HCT116 (cell line): ENCODE results near the gene SCAF1. TPM values are rescaled to one million over a fixed set of nuclear protein-coding genes. Genes with fewer than 3 reads are reported as not detected.

Experiments
- ATAC-seq: fragments of 200-7000 bp; cut with Tn5 transposase; 2 replicates; pipeline ENCODE4 v1.9.1; 2020; ENCODE audit warnings: mild to moderate bottlenecking, moderate library complexity
- BruUV-seq: library from RNA; stranded (reverse); fragments of 400-500 nt; replicated peaks from 2 replicates; lab custom pipeline; 2021; lab: Mats Ljungman, UMichigan
- CTCF ChIA-PET: fragments of 300-600 bp; sonication (Branson Sonifier 250); formaldehyde crosslinking; loops from one replicate; lab custom pipeline; 2021; ENCODE audit warnings: antibody characterized with exemption; lab: Charles Lee
- POLR2A ChIA-PET: fragments of 300-600, 350-600 bp; sonication (Branson Sonifier 250); formaldehyde crosslinking; loops from one replicate; lab custom pipeline; 2021; ENCODE audit warnings: antibody characterized with exemption; lab: Charles Lee
- RAD21 ChIA-PET, 2 experiments: fragments of 300-600 bp; sonication (Branson Sonifier 250); formaldehyde crosslinking; loops; one replicate each; lab custom pipeline; 2023; ENCODE audit warnings: low total read pairs in 2 of 2; ENCODE audit not compliant: uncharacterized antibody in 2 of 2, unreplicated experiment in 2 of 2, low non-redundant PET in 1 of 2; lab: Charles Lee
- DNase-seq: peaks from one replicate; pipeline ENCODE4 v3.0.0-alpha.2; 2010; ENCODE audit warnings: low read depth, low spot score
- H2AFZ ChIP-seq: fragments of 200-600 bp; shearing (Covaris generic), sonication (generic); 2 replicates; pipeline ENCODE4 v1.6.1; 2017; ENCODE audit warnings: low read depth, mixed run types, mixed read lengths, antibody characterized with exemption, low read length; ENCODE audit not compliant: poor library complexity, severe bottlenecking
- H3K27ac ChIP-seq: 2 replicates; pipeline ENCODE4 v1.5.1; 2012; ENCODE audit warnings: low read depth, low read length
- H3K27me3 ChIP-seq: fragments of 200-600 bp; sonication (generic); 2 replicates; pipeline ENCODE4 v1.6.1; 2016; ENCODE audit warnings: mixed run types, low read length, mixed read lengths; ENCODE audit not compliant: insufficient read depth
- H3K36me3 ChIP-seq, 2 experiments: fragments of 200-500 bp in 1 of 2; fragments of 200-600 bp in 1 of 2; sonication (Bioruptor generic) in 1 of 2; sonication (generic) in 1 of 2; 2 replicates each; pipeline versions ENCODE4 v1.5.1 to v1.6.1; 2014 to 2016; ENCODE audit warnings: low read length in 2 of 2, inconsistent platforms in 1 of 2, mixed read lengths in 1 of 2, mixed run types in 1 of 2; ENCODE audit not compliant: insufficient read depth in 2 of 2, control insufficient read depth in 1 of 2
- H3K4me1 ChIP-seq, 2 experiments: fragments of 200-600 bp in 1 of 2; sonication (generic) in 1 of 2; 2 replicates each; pipeline versions ENCODE4 v1.5.1 to v1.6.1; 2012 to 2017; ENCODE audit warnings: low read length in 2 of 2, inconsistent platforms in 1 of 2, mild to moderate bottlenecking in 1 of 2, mixed read lengths in 1 of 2, mixed run types in 1 of 2, moderate library complexity in 1 of 2; ENCODE audit not compliant: insufficient read depth in 2 of 2, control insufficient read depth in 1 of 2
- H3K4me2 ChIP-seq: fragments of 200-600 bp; sonication (generic); 2 replicates; pipeline ENCODE4 v1.6.1; 2017; ENCODE audit warnings: mixed run types, low read length, mixed read lengths
- H3K4me3 ChIP-seq, 2 experiments: fragments of 200-600 bp in 1 of 2; sonication (generic) in 1 of 2; replicated peaks in 1 of 2; 2 replicates each; pipeline ENCODE4 v1.5.1; 2011 to 2016; ENCODE audit warnings: low read length in 2 of 2, control low read depth in 1 of 2, low read depth in 1 of 2, mild to moderate bottlenecking in 1 of 2, mixed read lengths in 1 of 2, mixed run types in 1 of 2
- H3K79me2 ChIP-seq: fragments of 200-600 bp; sonication (generic); 2 replicates; pipeline ENCODE4 v1.6.1; 2017; ENCODE audit warnings: mild to moderate bottlenecking, mixed run types, low read length, moderate library complexity, mixed read lengths; ENCODE audit not compliant: insufficient read depth
- H3K9ac ChIP-seq: fragments of 200-600 bp; sonication (generic); 2 replicates; pipeline ENCODE4 v1.6.1; 2016; ENCODE audit warnings: low read length, mixed read lengths
- H3K9me2 ChIP-seq: fragments of 200-600 bp; sonication (generic), shearing (Covaris generic); 2 replicates; pipeline ENCODE4 v1.6.1; 2017; ENCODE audit warnings: mixed run types, mild to moderate bottlenecking, moderate library complexity; ENCODE audit not compliant: insufficient read depth
- H3K9me3 ChIP-seq, 2 experiments: fragments of 200-500 bp in 1 of 2; fragments of 200-600 bp in 1 of 2; sonication (Bioruptor generic) in 1 of 2; sonication (generic) in 1 of 2; 2 replicates each; pipeline ENCODE4 v1.6.1; 2014 to 2017; ENCODE audit warnings: low read length in 2 of 2, mixed read lengths in 2 of 2, inconsistent platforms in 1 of 2, low read depth in 1 of 2, mild to moderate bottlenecking in 1 of 2, mixed run types in 1 of 2, moderate library complexity in 1 of 2; ENCODE audit not compliant: control insufficient read depth in 1 of 2, insufficient read depth in 1 of 2
- H4K20me1 ChIP-seq: fragments of 200-600 bp; sonication (generic), shearing (Covaris generic); 2 replicates; pipeline ENCODE4 v1.6.1; 2017; ENCODE audit warnings: mixed run types, mild to moderate bottlenecking, moderate library complexity; ENCODE audit not compliant: insufficient read depth
- CBX3 ChIP-seq: IDR thresholded peaks from 2 replicates; pipeline ENCODE4 v1.6.1; 2012; ENCODE audit warnings: low read depth
- CEBPB ChIP-seq: IDR thresholded peaks from 2 replicates; pipeline ENCODE4 v1.6.1; 2012; ENCODE audit warnings: low read depth
- EGR1 ChIP-seq: IDR thresholded peaks from 2 replicates; pipeline ENCODE4 v1.6.1; 2012; ENCODE audit warnings: low read depth
- EZH2 ChIP-seq: fragments of 200-600 bp; sonication (generic); IDR thresholded peaks from 2 replicates; pipeline ENCODE4 v1.6.1; 2017; ENCODE audit warnings: antibody characterized with exemption, mixed run types
- FOSL1 ChIP-seq: IDR thresholded peaks from 2 replicates; pipeline ENCODE4 v1.6.1; 2012; ENCODE audit warnings: low read depth
- POLR2A ChIP-seq: IDR thresholded peaks from 2 replicates; pipeline ENCODE4 v1.7.0; 2011; ENCODE audit warnings: borderline replicate concordance; ENCODE audit not compliant: insufficient read depth, insufficient read length; ENCODE audit errors: extremely low read depth
- POLR2AphosphoS5 ChIP-seq: IDR thresholded peaks from 2 replicates; pipeline ENCODE4 v1.6.1; 2011; ENCODE audit warnings: mild to moderate bottlenecking, low read depth, low read length, moderate library complexity
- SIN3A ChIP-seq: IDR thresholded peaks from 2 replicates; pipeline ENCODE4 v1.6.1; 2012; ENCODE audit warnings: low read depth
- SP1 ChIP-seq: IDR thresholded peaks from 2 replicates; pipeline ENCODE4 v1.6.1; 2012; ENCODE audit warnings: low read depth
- SRF ChIP-seq: IDR thresholded peaks from 2 replicates; pipeline ENCODE4 v1.6.1; 2012; ENCODE audit warnings: low read depth
- YY1 ChIP-seq: IDR thresholded peaks from 2 replicates; pipeline ENCODE4 v1.6.1; 2011; ENCODE audit warnings: low read length, low read depth, moderate library complexity, mild to moderate bottlenecking; ENCODE audit not compliant: insufficient replicate concordance; ENCODE audit errors: extremely low read depth
- ZNF274 ChIP-seq: fragments of 200-500 bp; sonication (Bioruptor generic); IDR thresholded peaks from 2 replicates; pipeline ENCODE4 v1.6.1; 2014; ENCODE audit warnings: mild to moderate bottlenecking, low read depth, low read length, inconsistent platforms
- intact Hi-C: fragments of 100-400 bp; cut with micrococcal nuclease; formaldehyde crosslinking; loops from 2 replicates; pipeline ENCODE4 v1.10.0; 2022
- total RNA-seq: library from RNA; stranded (reverse); gene quantifications from one replicate; pipeline ENCODE4 v1.2.1, GENCODE V29; 2021; ENCODE audit not compliant: unreplicated experiment

The SCAF1 gene
- total RNA-seq, 1 experiment from 2014 or later = 96.8 TPM

GRCh38 chr19:49665036-49665350 is 23.0 kb downstream of the SCAF1 start (continued):
- TF ChIP-seq SP1 (no peak), POLR2AphosphoS5 (no peak), ZNF274 (no peak), FOSL1 (no peak), EGR1 (no peak), CEBPB (no peak), POLR2A (no peak)

GRCh38 chr19:49665351-49666119 is 23.5 kb downstream of the SCAF1 start, which contains the start of the genes BCL2L12 and IRF3:
Gene BCL2L12 (plus strand): TSS chr19:49665933. CDS start chr19:49666693, 760 bp downstream.
Gene IRF3 (minus strand): TSS chr19:49665857. CDS start chr19:49664838, 1,019 bp downstream.
- CTCF ChIA-PET = interaction anchor here (2.0 to 2.2 kb wide), 2 partner anchors 11 to 95 kb away, joined by 6 read pairs; partner anchors contain the start of gene PRMT1
- Histone ChIP-seq H3K27ac (peak within 1 kb of the TSS; percentile 95), H3K4me2 (peak within 1 kb of the TSS; percentile 78), H3K9me3 (no peaks in the 10 kb centered on the region), H3K4me3 (peak within 1 kb of the TSS; percentile 90 to 95), H3K36me3 (peaks cover 4 to 37% of the 10 kb centered on the region in 2 experiments; a peak in 3 of 4 replicates), H2AFZ (no peak within 1 kb of the TSS)
- intact Hi-C loops = no loop called here
- peak; percentile 40; the same call in 1 of the 2 replicates for TF ChIP-seq POLR2AphosphoS5
- TF ChIP-seq CBX3 = no peak
- peak; percentile 19 for TF ChIP-seq YY1
- TF ChIP-seq SRF = peak; percentile 100
- TF ChIP-seq SIN3A = peak; percentile 77
- TF ChIP-seq EZH2 = no peak
- TF ChIP-seq SP1 = no peak; the same call in 1 of the 2 replicates
- TF ChIP-seq, all 23 proteins: peak for 4
- H3K79me2 ChIP-seq = peaks cover 59% of the 10 kb centered on the region
- H3K27me3 ChIP-seq = no peaks in the 10 kb centered on the region
- RAD21 ChIA-PET = no interaction called here
- H4K20me1 ChIP-seq = no peaks in the 10 kb centered on the region
- BruUV-seq = TSS peak; percentile 63
- peak within 1 kb of the TSS; percentile 91 for H3K9ac ChIP-seq
- H3K9me2 ChIP-seq = no peaks in the 10 kb centered on the region
- DNase-seq = peak; percentile 88
- H3K4me1 ChIP-seq = peaks cover 6 to 30% of the 10 kb centered on the region in 2 experiments; a peak in 3 of 4 replicates
- POLR2A ChIA-PET = interaction anchor here (1.1 to 2.9 kb wide), 6 partner anchors 9 to 187 kb away, joined by 3 to 53 read pairs (median 10); partner anchors contain the start of genes PRMT1, RRAS and SCAF1
- ATAC-seq = peak; percentile 75
